ENCODE data around the gene BRAF.

DNA sequence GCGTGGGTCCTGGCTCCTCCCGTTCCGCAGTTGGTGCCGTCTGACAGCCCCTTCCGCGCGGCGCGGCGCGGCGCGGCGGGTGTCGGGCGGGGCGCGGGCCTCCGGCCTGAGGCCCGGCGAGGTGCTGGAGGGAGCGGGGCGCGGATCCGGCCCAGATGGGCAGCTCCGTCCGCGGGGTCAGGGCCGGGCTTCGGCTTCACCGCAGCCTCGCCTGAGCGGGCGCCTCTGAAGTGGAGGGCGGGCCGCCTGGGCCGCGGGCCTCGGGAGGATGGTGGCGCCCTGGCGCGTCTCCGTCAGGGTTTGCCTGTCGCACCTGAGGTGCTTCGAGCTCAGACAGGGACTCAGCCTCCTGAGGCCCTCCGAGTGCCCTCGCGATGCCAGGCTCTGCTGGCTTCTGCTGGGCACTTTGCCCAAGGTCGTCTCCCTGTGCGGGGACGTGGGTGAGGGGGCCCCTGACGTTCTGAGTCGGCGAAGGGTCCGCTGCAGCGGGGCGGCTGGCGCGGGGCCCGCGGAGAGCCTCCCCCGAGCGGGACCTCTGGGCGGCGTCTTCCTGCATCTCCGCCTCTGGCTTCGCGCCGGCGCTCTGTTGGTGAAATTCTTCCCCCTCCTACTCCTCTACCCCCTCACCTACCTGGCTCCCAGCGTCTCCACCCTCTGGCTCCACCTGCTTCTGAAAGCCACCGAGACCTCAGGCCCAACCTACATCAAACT lies 251.5 kb downstream of the BRAF start:
- TF ChIP-seq ZC3H10 (CRISPR knock-in tag; IDR thresholded peaks at IDR 0.05) (no peak), OSR1 (CRISPR knock-in tag; IDR thresholded peaks at IDR 0.05) (no peak), SNAI2 (CRISPR knock-in tag; IDR thresholded peaks at IDR 0.05) (no peak), RARB (CRISPR knock-in tag; IDR thresholded peaks at IDR 0.05) (no peak)
